Measurements from ENCODE around the gene GP2. TPM values are rescaled to one million over a fixed set of nuclear protein-coding genes. Genes with fewer than 3 reads are reported as not detected.

The GP2 gene
- total RNA-seq, 2 experiments from 2014 or later, result not detected

- no peaks in the 10 kb centered on the region for H3K36me3 ChIP-seq (ENCODE audit: insufficient read depth, low read length)
- Mint-ChIP-seq H3K27me3 (no peaks in the 10 kb centered on the region), H3K4me3 (no peak overlapping the region), H3K9me3 (peaks cover 2% of the 10 kb centered on the region), H3K27ac (no peak overlapping the region), H3K4me1 (ENCODE audit: low read depth) (no peaks in the 10 kb centered on the region), H3K36me3 (ENCODE audit: low read depth) (no peaks in the 10 kb centered on the region)
- H3K4me1 ChIP-seq (ENCODE audit: insufficient read depth, low read length), result no peaks in the 10 kb centered on the region
- no peaks in the 10 kb centered on the region for H3K9me3 ChIP-seq (ENCODE audit: control insufficient read depth in 1 of 2, insufficient read depth in 1 of 2, low read length in 2 of 2)
- no peak for TF ChIP-seq CTCF (IDR thresholded peaks at IDR 0.05)
- DNase-seq (no peak), ATAC-seq (ENCODE audit: poor library complexity) (no peak)
- no peak overlapping the region for H3K27ac ChIP-seq (ENCODE audit: low read depth in 1 of 2, low read length in 2 of 2)
- CTCF ChIA-PET, result no interaction called here
- POLR2A ChIA-PET, result no interaction called here
- no peaks in the 10 kb centered on the region for H3K27me3 ChIP-seq (ENCODE audit: control insufficient read depth in 1 of 2, insufficient read depth in 2 of 2, low read length in 2 of 2)
- no peak overlapping the region for H3K4me3 ChIP-seq (ENCODE audit: low read length)
- intact Hi-C loops (cut with DNase I, micrococcal nuclease), result no loop called here
Observed at GRCh38 chr16:20280259-20280658, 47.1 kb downstream of the GP2 start.

GRCh38 chr16:20271893-20272292 lies 55.4 kb downstream of the GP2 start:
- DNase-seq, result no peak
- intact Hi-C loops (cut with DNase I, micrococcal nuclease), result no loop called here
- Mint-ChIP-seq H3K27ac (no peak overlapping the region), H3K36me3 (ENCODE audit: low read depth) (no peaks in the 10 kb centered on the region), H3K9me3 (no peaks in the 10 kb centered on the region), H3K4me3 (no peak overlapping the region), H3K4me1 (ENCODE audit: low read depth) (no peaks in the 10 kb centered on the region), H3K27me3 (no peaks in the 10 kb centered on the region)
- CTCF ChIA-PET, result no interaction called here
- POLR2A ChIA-PET, result no interaction called here
- no peak for ATAC-seq (ENCODE audit: poor library complexity)
- Histone ChIP-seq H3K4me3 (ENCODE audit: low read length) (no peak overlapping the region), H3K9me3 (ENCODE audit: control insufficient read depth in 1 of 2, insufficient read depth in 1 of 2, low read length in 2 of 2) (no peaks in the 10 kb centered on the region), H3K27ac (ENCODE audit: low read depth in 1 of 2, low read length in 2 of 2) (no peak overlapping the region), H3K36me3 (ENCODE audit: insufficient read depth, low read length) (no peaks in the 10 kb centered on the region), H3K4me1 (ENCODE audit: insufficient read depth, low read length) (no peaks in the 10 kb centered on the region), H3K27me3 (ENCODE audit: control insufficient read depth in 1 of 2, insufficient read depth in 2 of 2, low read length in 2 of 2) (no peaks in the 10 kb centered on the region)
- no peak for TF ChIP-seq CTCF (IDR thresholded peaks at IDR 0.05)

GRCh38 chr16:20268409-20268808 lies 58.9 kb downstream of the GP2 start:
- DNase-seq, result no peak
- H3K4me1 Mint-ChIP-seq (ENCODE audit: low read depth), result no peaks in the 10 kb centered on the region
- intact Hi-C loops (cut with DNase I, micrococcal nuclease), result no loop called here

More at GRCh38 chr16:20268409-20268808, 58.9 kb downstream of the GP2 start:
- Histone ChIP-seq H3K4me1 (ENCODE audit: insufficient read depth, low read length) (no peaks in the 10 kb centered on the region), H3K4me3 (ENCODE audit: low read length) (no peak overlapping the region), H3K27me3 (ENCODE audit: control insufficient read depth in 1 of 2, insufficient read depth in 2 of 2, low read length in 2 of 2) (no peaks in the 10 kb centered on the region), H3K36me3 (ENCODE audit: insufficient read depth, low read length) (no peaks in the 10 kb centered on the region), H3K27ac (ENCODE audit: low read depth in 1 of 2, low read length in 2 of 2) (no peak overlapping the region), H3K9me3 (ENCODE audit: control insufficient read depth in 1 of 2, insufficient read depth in 1 of 2, low read length in 2 of 2) (no peaks in the 10 kb centered on the region)
- ChIA-PET POLR2A (no interaction called here), CTCF (no interaction called here)
- Mint-ChIP-seq H3K4me3 (no peak overlapping the region), H3K27me3 (no peaks in the 10 kb centered on the region), H3K9me3 (no peaks in the 10 kb centered on the region), H3K36me3 (ENCODE audit: low read depth) (no peaks in the 10 kb centered on the region), H3K27ac (no peak overlapping the region)
- no peak for TF ChIP-seq CTCF (IDR thresholded peaks at IDR 0.05)
- ATAC-seq (ENCODE audit: poor library complexity), result no peak
